HepG2 (cell line): ENCODE results near the gene GPT2.

Experiments used
- CHD2 ChIP-seq: IDR thresholded peaks from 2 replicates; pipeline ENCODE4 v1.6.1; 2011; ENCODE audit warnings: low read depth, low read length, improper control_type of control experiment
- ELF1 ChIP-seq: sonication (generic); formaldehyde crosslinking; IDR thresholded peaks from 2 replicates; pipeline ENCODE4 v1.4.0; 2020; ENCODE audit warnings: missing genetic modification reagents
- EP300 ChIP-seq, 3 experiments: sonication (generic) in 1 of 3; formaldehyde crosslinking in 1 of 3; IDR thresholded peaks; 2 replicates each; pipeline versions ENCODE4 v1.5.1 to v1.6.1; 2011 to 2020; ENCODE audit warnings: low read depth in 2 of 3, low read length in 2 of 3, borderline replicate concordance in 1 of 3, improper control_type of control experiment in 1 of 3, mild to moderate bottlenecking in 1 of 3, missing genetic modification reagents in 1 of 3, moderate library complexity in 1 of 3
- HNRNPK ChIP-seq: fragments of 200-400 bp; formaldehyde crosslinking; IDR thresholded peaks from 2 replicates; pipeline ENCODE4 v1.6.1; 2018; ENCODE audit warnings: low read length, low read depth, moderate library complexity, mild to moderate bottlenecking; ENCODE audit not compliant: poor library complexity, severe bottlenecking
- MTA3 ChIP-seq: sonication (generic); formaldehyde crosslinking; IDR thresholded peaks from 2 replicates; pipeline ENCODE4 v1.4.0; 2020; ENCODE audit warnings: missing genetic modification reagents
- NFE2 ChIP-seq: sonication (generic); formaldehyde crosslinking; IDR thresholded peaks from 2 replicates; pipeline ENCODE4 v1.4.0; 2020; ENCODE audit warnings: missing genetic modification reagents
- POLR2AphosphoS5 ChIP-seq: IDR thresholded peaks from 2 replicates; pipeline ENCODE4 v1.6.1; 2012; ENCODE audit warnings: low read depth, low read length
- TCF7L2 ChIP-seq: IDR thresholded peaks from 2 replicates; pipeline ENCODE4 v1.6.1; 2011; ENCODE audit warnings: mild to moderate bottlenecking, low read depth, low read length, moderate library complexity
- XRCC5 ChIP-seq: fragments of 200-400 bp; formaldehyde crosslinking; optimal IDR thresholded peaks from 2 replicates; pipeline ENCODE3; 2017; ENCODE audit warnings: mild to moderate bottlenecking, low read length
- ZNF616 ChIP-seq: sonication (generic); formaldehyde crosslinking; IDR thresholded peaks from 2 replicates; pipeline ENCODE4 v1.5.0; 2020; ENCODE audit warnings: low read depth, mild to moderate bottlenecking, missing genetic modification reagents
- TF ChIP-seq, protein P1 (sequence below): sonication (generic); formaldehyde crosslinking; IDR thresholded peaks from 2 replicates; pipeline ENCODE4 v1.5.0; 2020; ENCODE audit warnings: mild to moderate bottlenecking, missing genetic modification reagents, moderate library complexity
- TF ChIP-seq, protein P2 (sequence below): sonication (generic); formaldehyde crosslinking; IDR thresholded peaks from 2 replicates; pipeline ENCODE4 v1.5.0; 2020; ENCODE audit warnings: mild to moderate bottlenecking, missing genetic modification reagents, borderline replicate concordance

DNA sequence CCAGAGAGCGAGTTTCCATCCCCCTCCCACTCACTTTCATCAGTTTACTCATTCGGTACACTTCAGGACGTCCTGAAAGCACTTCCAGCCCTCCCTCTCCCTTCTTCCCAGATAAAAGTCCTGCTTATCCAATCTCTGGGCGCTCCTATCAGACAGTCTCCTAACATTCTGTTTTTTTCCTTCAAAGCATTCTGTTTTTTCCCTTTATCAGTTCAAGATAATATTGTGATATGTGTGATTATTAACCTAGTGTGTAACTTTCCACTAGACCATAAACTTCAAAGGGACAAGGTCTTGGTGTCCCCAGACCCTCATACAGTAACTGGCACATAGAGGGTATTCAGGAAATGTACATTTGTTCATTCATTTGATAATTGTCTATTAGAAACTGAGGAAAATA, 28.8 kb upstream of the GPT2 start:
- TF ChIP-seq, protein P1, sequence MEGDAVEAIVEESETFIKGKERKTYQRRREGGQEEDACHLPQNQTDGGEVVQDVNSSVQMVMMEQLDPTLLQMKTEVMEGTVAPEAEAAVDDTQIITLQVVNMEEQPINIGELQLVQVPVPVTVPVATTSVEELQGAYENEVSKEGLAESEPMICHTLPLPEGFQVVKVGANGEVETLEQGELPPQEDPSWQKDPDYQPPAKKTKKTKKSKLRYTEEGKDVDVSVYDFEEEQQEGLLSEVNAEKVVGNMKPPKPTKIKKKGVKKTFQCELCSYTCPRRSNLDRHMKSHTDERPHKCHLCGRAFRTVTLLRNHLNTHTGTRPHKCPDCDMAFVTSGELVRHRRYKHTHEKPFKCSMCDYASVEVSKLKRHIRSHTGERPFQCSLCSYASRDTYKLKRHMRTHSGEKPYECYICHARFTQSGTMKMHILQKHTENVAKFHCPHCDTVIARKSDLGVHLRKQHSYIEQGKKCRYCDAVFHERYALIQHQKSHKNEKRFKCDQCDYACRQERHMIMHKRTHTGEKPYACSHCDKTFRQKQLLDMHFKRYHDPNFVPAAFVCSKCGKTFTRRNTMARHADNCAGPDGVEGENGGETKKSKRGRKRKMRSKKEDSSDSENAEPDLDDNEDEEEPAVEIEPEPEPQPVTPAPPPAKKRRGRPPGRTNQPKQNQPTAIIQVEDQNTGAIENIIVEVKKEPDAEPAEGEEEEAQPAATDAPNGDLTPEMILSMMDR, result no peak
- TF ChIP-seq CHD2 (no peak), EP300 (IDR thresholded peaks at IDR 0.05; ENCODE audit: low read depth in 2 of 2, low read length in 2 of 2) (peak in 1 of 2 experiments; percentile 66; a peak in 1 of 4 replicates), EP300 (CRISPR knock-in tag; IDR thresholded peaks at IDR 0.05; ENCODE audit: borderline replicate concordance) (no peak), ZNF616 (no peak), POLR2AphosphoS5 (no peak), HNRNPK (no peak), NFE2 (CRISPR knock-in tag) (no peak), TCF7L2 (peak; percentile 73), XRCC5 (no peak), ELF1 (CRISPR knock-in tag) (no peak), MTA3 (no peak)
- TF ChIP-seq, protein P2, sequence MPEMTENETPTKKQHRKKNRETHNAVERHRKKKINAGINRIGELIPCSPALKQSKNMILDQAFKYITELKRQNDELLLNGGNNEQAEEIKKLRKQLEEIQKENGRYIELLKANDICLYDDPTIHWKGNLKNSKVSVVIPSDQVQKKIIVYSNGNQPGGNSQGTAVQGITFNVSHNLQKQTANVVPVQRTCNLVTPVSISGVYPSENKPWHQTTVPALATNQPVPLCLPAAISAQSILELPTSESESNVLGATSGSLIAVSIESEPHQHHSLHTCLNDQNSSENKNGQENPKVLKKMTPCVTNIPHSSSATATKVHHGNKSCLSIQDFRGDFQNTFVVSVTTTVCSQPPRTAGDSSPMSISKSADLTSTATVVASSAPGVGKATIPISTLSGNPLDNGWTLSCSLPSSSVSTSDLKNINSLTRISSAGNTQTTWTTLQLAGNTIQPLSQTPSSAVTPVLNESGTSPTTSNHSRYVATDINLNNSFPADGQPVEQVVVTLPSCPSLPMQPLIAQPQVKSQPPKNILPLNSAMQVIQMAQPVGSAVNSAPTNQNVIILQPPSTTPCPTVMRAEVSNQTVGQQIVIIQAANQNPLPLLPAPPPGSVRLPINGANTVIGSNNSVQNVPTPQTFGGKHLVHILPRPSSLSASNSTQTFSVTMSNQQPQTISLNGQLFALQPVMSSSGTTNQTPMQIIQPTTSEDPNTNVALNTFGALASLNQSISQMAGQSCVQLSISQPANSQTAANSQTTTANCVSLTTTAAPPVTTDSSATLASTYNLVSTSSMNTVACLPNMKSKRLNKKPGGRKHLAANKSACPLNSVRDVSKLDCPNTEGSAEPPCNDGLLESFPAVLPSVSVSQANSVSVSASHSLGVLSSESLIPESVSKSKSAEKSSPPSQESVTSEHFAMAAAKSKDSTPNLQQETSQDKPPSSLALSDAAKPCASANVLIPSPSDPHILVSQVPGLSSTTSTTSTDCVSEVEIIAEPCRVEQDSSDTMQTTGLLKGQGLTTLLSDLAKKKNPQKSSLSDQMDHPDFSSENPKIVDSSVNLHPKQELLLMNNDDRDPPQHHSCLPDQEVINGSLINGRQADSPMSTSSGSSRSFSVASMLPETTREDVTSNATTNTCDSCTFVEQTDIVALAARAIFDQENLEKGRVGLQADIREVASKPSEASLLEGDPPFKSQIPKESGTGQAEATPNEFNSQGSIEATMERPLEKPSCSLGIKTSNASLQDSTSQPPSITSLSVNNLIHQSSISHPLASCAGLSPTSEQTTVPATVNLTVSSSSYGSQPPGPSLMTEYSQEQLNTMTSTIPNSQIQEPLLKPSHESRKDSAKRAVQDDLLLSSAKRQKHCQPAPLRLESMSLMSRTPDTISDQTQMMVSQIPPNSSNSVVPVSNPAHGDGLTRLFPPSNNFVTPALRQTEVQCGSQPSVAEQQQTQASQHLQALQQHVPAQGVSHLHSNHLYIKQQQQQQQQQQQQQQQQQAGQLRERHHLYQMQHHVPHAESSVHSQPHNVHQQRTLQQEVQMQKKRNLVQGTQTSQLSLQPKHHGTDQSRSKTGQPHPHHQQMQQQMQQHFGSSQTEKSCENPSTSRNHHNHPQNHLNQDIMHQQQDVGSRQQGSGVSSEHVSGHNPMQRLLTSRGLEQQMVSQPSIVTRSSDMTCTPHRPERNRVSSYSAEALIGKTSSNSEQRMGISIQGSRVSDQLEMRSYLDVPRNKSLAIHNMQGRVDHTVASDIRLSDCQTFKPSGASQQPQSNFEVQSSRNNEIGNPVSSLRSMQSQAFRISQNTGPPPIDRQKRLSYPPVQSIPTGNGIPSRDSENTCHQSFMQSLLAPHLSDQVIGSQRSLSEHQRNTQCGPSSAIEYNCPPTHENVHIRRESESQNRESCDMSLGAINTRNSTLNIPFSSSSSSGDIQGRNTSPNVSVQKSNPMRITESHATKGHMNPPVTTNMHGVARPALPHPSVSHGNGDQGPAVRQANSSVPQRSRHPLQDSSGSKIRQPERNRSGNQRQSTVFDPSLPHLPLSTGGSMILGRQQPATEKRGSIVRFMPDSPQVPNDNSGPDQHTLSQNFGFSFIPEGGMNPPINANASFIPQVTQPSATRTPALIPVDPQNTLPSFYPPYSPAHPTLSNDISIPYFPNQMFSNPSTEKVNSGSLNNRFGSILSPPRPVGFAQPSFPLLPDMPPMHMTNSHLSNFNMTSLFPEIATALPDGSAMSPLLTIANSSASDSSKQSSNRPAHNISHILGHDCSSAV (CRISPR knock-in tag), result no peak
